HEK293 (cell line): ENCODE data around the gene LY6G5B.

Source experiments
- FEZF1 ChIP-seq: fragments of 450-650 bp; formaldehyde crosslinking; IDR thresholded peaks from 2 replicates; pipeline ENCODE4 v1.5.1; 2016; ENCODE audit warnings: missing biosample characterization, missing genetic modification characterization
- HOXA7 ChIP-seq: sonication (generic); formaldehyde crosslinking; IDR thresholded peaks from 2 replicates; pipeline ENCODE4 v1.8.1; 2022; ENCODE audit warnings: missing genetic modification reagents, borderline replicate concordance
- IKZF3 ChIP-seq: fragments of 450-650 bp; IDR thresholded peaks from 2 replicates; pipeline ENCODE4 v1.5.0; 2018; ENCODE audit warnings: missing biosample characterization, mild to moderate bottlenecking, missing genetic modification characterization, moderate library complexity
- RBAK ChIP-seq: fragments of 450-650 bp; formaldehyde crosslinking; IDR thresholded peaks from 2 replicates; pipeline ENCODE4 v1.5.1; 2016; ENCODE audit warnings: missing biosample characterization, missing genetic modification characterization
- SP3 ChIP-seq: fragments of 450-650 bp; formaldehyde crosslinking; IDR thresholded peaks from 2 replicates; pipeline ENCODE4 v1.5.1; 2016; ENCODE audit warnings: missing biosample characterization, missing genetic modification characterization
- SP7 ChIP-seq: fragments of 450-650 bp; formaldehyde crosslinking; IDR thresholded peaks from 2 replicates; pipeline ENCODE4 v1.5.1; 2016; ENCODE audit warnings: missing biosample characterization, missing genetic modification characterization
- TCF7L2 ChIP-seq: IDR thresholded peaks from 2 replicates; pipeline ENCODE4 v1.6.1; 2011; ENCODE audit warnings: low read depth, mild to moderate bottlenecking, inconsistent platforms, low read length, moderate library complexity, borderline replicate concordance
- ZBTB21 ChIP-seq: fragments of 450-650 bp; formaldehyde crosslinking; IDR thresholded peaks from 2 replicates; pipeline ENCODE4 v1.5.1; 2017; ENCODE audit warnings: missing biosample characterization, missing genetic modification characterization
- ZBTB48 ChIP-seq: fragments of 450-650 bp; formaldehyde crosslinking; IDR thresholded peaks from 2 replicates; pipeline ENCODE4 v1.5.1; 2016; ENCODE audit warnings: missing biosample characterization, missing genetic modification characterization
- ZBTB8A ChIP-seq: fragments of 450-650 bp; formaldehyde crosslinking; IDR thresholded peaks from 2 replicates; pipeline ENCODE4 v1.5.1; 2016; ENCODE audit warnings: missing biosample characterization, missing genetic modification characterization
- ZFHX2 ChIP-seq: fragments of 450-650 bp; formaldehyde crosslinking; conservative IDR thresholded peaks from 2 replicates; pipeline ENCODE4 v1.5.1; 2016; ENCODE audit warnings: missing biosample characterization, missing genetic modification characterization
- ZNF211 ChIP-seq: fragments of 450-650 bp; formaldehyde crosslinking; IDR thresholded peaks from 2 replicates; pipeline ENCODE4 v1.5.1; 2016; ENCODE audit warnings: low read depth, missing biosample characterization, missing genetic modification characterization
- ZNF24 ChIP-seq: fragments of 450-650 bp; formaldehyde crosslinking; IDR thresholded peaks from 2 replicates; pipeline ENCODE4 v1.5.1; 2016; ENCODE audit warnings: missing biosample characterization, missing genetic modification characterization
- ZNF341 ChIP-seq: fragments of 450-650 bp; formaldehyde crosslinking; IDR thresholded peaks from 2 replicates; pipeline ENCODE4; 2016; ENCODE audit warnings: low read depth, missing biosample characterization, missing genetic modification characterization
- ZNF501 ChIP-seq: fragments of 450-650 bp; formaldehyde crosslinking; IDR thresholded peaks from 2 replicates; pipeline ENCODE4 v1.5.1; 2016; ENCODE audit warnings: missing biosample characterization, missing genetic modification characterization
- ZNF561 ChIP-seq: fragments of 450-650 bp; IDR thresholded peaks from 2 replicates; pipeline ENCODE4 v1.5.1; 2018; ENCODE audit warnings: missing biosample characterization, missing genetic modification characterization, borderline replicate concordance
- ZNF621 ChIP-seq: fragments of 450-650 bp; formaldehyde crosslinking; IDR thresholded peaks from 2 replicates; pipeline ENCODE4 v1.5.1; 2017; ENCODE audit warnings: missing biosample characterization, missing genetic modification characterization
- ZNF692 ChIP-seq: fragments of 450-650 bp; formaldehyde crosslinking; IDR thresholded peaks from 2 replicates; pipeline ENCODE4 v1.5.1; 2016; ENCODE audit warnings: missing biosample characterization, missing genetic modification characterization
- ZNF76 ChIP-seq: fragments of 450-650 bp; formaldehyde crosslinking; IDR thresholded peaks from 2 replicates; pipeline ENCODE4; 2016; ENCODE audit warnings: low read depth, missing biosample characterization, missing genetic modification characterization, borderline replicate concordance
- TF ChIP-seq, protein P1 (sequence below): fragments of 450-650 bp; formaldehyde crosslinking; optimal IDR thresholded peaks from 2 replicates; pipeline ENCODE3; 2016; ENCODE audit warnings: missing biosample characterization, mild to moderate bottlenecking, missing genetic modification characterization
- TF ChIP-seq, protein P2 (sequence below): fragments of 450-650 bp; formaldehyde crosslinking; IDR thresholded peaks from 2 replicates; pipeline ENCODE4 v1.5.1; 2017; ENCODE audit warnings: missing biosample characterization, mild to moderate bottlenecking, missing genetic modification characterization, moderate library complexity
- TF ChIP-seq, protein P3 (sequence below): fragments of 450-650 bp; IDR thresholded peaks from 2 replicates; pipeline ENCODE4 v1.5.1; 2018; ENCODE audit warnings: missing biosample characterization, missing genetic modification characterization
- TF ChIP-seq, protein P4 (sequence below): fragments of 450-650 bp; formaldehyde crosslinking; IDR thresholded peaks from 2 replicates; pipeline ENCODE4 v1.5.1; 2016; ENCODE audit warnings: missing biosample characterization, missing genetic modification characterization, borderline replicate concordance
- TF ChIP-seq, protein P5 (sequence below): fragments of 450-650 bp; formaldehyde crosslinking; conservative IDR thresholded peaks from 2 replicates; pipeline ENCODE4 v1.5.1; 2016; ENCODE audit warnings: low read depth, missing biosample characterization, missing genetic modification characterization
- TF ChIP-seq, protein P6 (sequence below): fragments of 450-650 bp; formaldehyde crosslinking; IDR thresholded peaks from 2 replicates; pipeline ENCODE4 v1.5.1; 2016; ENCODE audit warnings: missing biosample characterization, missing genetic modification characterization

Gene LY6G5B

DNA sequence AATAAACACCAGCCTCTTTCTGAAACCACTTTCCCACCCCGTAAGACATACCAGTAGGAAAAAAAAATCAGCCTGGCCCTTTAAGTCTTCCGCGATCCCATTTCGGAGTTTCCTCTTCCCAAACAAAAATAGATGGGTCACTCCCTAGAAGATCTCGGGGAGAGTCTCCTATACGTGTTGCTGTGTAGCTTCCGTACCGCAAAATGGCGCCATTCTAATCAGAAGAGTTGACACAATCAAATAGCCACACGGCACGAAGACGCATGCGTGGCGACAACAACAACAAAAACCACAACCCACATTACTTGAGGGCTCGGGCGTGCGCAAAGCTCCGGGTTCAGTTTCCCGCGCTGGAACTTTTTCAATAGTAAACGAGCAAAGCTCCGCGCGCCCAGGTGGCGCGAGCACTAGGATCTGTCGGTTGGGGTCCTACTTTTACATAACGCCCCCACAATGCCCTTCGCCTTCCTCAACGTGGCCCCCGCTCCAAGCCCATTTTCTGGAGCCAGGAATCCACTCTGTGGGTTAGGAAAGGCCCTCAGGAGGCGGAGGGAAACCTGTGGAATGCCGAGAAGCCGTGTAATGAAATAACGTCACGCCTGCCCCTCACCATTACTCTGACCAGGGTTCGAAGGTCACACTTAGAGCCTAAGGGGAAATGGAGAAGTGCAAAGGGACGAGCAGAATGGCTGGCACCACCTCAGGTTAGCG is 4.8 kb upstream of the LY6G5B start, which contains the start of gene GPANK1 (continued):
- TF ChIP-seq HOXA7 (CRISPR knock-in tag): no peak
- TF ChIP-seq RBAK: no peak
- TF ChIP-seq ZNF692: peak; percentile 56; the same call in 1 of the 2 replicates
- TF ChIP-seq ZNF211: no peak
- no peak for TF ChIP-seq ZNF621 (tag by site-specific recombination)
- TF ChIP-seq ZFHX2 (tag by site-specific recombination): peak; percentile 54
- TF ChIP-seq, protein P1, sequence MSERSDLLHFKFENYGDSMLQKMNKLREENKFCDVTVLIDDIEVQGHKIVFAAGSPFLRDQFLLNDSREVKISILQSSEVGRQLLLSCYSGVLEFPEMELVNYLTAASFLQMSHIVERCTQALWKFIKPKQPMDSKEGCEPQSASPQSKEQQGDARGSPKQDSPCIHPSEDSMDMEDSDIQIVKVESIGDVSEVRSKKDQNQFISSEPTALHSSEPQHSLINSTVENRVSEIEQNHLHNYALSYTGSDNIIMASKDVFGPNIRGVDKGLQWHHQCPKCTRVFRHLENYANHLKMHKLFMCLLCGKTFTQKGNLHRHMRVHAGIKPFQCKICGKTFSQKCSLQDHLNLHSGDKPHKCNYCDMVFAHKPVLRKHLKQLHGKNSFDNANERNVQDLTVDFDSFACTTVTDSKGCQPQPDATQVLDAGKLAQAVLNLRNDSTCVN (tag by site-specific recombination): peak; percentile 87
- TF ChIP-seq ZBTB48 (tag by site-specific recombination): 0 out of 2 replicates have a peak, but pooled peaks have one; percentile 23
- peak; percentile 62; the same call in 1 of the 2 replicates for TF ChIP-seq TCF7L2
- TF ChIP-seq SP3: no peak
- TF ChIP-seq, protein P2, sequence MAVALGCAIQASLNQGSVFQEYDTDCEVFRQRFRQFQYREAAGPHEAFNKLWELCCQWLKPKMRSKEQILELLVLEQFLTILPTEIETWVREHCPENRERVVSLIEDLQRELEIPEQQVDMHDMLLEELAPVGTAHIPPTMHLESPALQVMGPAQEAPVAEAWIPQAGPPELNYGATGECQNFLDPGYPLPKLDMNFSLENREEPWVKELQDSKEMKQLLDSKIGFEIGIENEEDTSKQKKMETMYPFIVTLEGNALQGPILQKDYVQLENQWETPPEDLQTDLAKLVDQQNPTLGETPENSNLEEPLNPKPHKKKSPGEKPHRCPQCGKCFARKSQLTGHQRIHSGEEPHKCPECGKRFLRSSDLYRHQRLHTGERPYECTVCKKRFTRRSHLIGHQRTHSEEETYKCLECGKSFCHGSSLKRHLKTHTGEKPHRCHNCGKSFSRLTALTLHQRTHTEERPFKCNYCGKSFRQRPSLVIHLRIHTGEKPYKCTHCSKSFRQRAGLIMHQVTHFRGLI (tag by site-specific recombination): peak; percentile 98
- TF ChIP-seq, protein P3, sequence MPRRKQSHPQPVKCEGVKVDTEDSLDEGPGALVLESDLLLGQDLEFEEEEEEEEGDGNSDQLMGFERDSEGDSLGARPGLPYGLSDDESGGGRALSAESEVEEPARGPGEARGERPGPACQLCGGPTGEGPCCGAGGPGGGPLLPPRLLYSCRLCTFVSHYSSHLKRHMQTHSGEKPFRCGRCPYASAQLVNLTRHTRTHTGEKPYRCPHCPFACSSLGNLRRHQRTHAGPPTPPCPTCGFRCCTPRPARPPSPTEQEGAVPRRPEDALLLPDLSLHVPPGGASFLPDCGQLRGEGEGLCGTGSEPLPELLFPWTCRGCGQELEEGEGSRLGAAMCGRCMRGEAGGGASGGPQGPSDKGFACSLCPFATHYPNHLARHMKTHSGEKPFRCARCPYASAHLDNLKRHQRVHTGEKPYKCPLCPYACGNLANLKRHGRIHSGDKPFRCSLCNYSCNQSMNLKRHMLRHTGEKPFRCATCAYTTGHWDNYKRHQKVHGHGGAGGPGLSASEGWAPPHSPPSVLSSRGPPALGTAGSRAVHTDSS (tag by site-specific recombination): 0 out of 2 replicates have a peak, but pooled peaks have one; percentile 34
- TF ChIP-seq, protein P4, sequence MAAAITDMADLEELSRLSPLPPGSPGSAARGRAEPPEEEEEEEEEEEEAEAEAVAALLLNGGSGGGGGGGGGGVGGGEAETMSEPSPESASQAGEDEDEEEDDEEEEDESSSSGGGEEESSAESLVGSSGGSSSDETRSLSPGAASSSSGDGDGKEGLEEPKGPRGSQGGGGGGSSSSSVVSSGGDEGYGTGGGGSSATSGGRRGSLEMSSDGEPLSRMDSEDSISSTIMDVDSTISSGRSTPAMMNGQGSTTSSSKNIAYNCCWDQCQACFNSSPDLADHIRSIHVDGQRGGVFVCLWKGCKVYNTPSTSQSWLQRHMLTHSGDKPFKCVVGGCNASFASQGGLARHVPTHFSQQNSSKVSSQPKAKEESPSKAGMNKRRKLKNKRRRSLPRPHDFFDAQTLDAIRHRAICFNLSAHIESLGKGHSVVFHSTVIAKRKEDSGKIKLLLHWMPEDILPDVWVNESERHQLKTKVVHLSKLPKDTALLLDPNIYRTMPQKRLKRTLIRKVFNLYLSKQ (tag by site-specific recombination): no peak
- TF ChIP-seq, protein P5, sequence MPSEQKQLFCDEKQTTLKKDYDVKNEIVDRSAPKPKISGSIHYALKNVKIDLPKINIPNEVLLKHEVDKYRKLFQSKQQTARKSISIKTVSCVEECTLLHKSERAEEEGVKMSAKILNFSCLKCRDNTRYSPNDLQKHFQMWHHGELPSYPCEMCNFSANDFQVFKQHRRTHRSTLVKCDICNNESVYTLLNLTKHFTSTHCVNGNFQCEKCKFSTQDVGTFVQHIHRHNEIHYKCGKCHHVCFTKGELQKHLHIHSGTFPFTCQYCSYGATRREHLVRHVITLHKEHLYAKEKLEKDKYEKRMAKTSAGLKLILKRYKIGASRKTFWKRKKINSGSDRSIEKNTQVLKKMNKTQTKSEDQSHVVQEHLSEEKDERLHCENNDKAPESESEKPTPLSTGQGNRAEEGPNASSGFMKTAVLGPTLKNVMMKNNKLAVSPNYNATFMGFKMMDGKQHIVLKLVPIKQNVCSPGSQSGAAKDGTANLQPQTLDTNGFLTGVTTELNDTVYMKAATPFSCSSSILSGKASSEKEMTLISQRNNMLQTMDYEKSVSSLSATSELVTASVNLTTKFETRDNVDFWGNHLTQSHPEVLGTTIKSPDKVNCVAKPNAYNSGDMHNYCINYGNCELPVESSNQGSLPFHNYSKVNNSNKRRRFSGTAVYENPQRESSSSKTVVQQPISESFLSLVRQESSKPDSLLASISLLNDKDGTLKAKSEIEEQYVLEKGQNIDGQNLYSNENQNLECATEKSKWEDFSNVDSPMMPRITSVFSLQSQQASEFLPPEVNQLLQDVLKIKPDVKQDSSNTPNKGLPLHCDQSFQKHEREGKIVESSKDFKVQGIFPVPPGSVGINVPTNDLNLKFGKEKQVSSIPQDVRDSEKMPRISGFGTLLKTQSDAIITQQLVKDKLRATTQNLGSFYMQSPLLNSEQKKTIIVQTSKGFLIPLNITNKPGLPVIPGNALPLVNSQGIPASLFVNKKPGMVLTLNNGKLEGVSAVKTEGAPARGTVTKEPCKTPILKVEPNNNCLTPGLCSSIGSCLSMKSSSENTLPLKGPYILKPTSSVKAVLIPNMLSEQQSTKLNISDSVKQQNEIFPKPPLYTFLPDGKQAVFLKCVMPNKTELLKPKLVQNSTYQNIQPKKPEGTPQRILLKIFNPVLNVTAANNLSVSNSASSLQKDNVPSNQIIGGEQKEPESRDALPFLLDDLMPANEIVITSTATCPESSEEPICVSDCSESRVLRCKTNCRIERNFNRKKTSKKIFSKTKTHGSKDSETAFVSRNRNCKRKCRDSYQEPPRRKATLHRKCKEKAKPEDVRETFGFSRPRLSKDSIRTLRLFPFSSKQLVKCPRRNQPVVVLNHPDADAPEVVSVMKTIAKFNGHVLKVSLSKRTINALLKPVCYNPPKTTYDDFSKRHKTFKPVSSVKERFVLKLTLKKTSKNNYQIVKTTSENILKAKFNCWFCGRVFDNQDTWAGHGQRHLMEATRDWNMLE (tag by site-specific recombination): no peak
- TF ChIP-seq ZNF76: peak; percentile 89; the same call in 1 of the 2 replicates
- 0 out of 2 replicates have a peak, but pooled peaks have one; percentile 12 for TF ChIP-seq SP7 (tag by site-specific recombination)
- TF ChIP-seq FEZF1 (tag by site-specific recombination): no peak
- TF ChIP-seq, protein P6, sequence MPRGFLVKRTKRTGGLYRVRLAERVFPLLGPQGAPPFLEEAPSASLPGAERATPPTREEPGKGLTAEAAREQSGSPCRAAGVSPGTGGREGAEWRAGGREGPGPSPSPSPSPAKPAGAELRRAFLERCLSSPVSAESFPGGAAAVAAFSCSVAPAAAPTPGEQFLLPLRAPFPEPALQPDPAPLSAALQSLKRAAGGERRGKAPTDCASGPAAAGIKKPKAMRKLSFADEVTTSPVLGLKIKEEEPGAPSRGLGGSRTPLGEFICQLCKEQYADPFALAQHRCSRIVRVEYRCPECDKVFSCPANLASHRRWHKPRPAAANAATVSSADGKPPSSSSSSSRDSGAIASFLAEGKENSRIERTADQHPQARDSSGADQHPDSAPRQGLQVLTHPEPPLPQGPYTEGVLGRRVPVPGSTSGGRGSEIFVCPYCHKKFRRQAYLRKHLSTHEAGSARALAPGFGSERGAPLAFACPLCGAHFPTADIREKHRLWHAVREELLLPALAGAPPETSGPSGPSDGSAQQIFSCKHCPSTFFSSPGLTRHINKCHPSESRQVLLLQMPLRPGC (tag by site-specific recombination): peak; percentile 55; the same call in 1 of the 2 replicates
- peak; percentile 28; the same call in 1 of the 2 replicates for TF ChIP-seq ZNF561 (tag by site-specific recombination)
- TF ChIP-seq ZBTB8A (tag by site-specific recombination): peak; percentile 28
- peak; percentile 36; the same call in 1 of the 2 replicates for TF ChIP-seq ZNF341
- peak; percentile 21; the same call in 1 of the 2 replicates for TF ChIP-seq ZNF24 (tag by site-specific recombination)
- no peak for TF ChIP-seq ZNF501
- peak; percentile 66 for TF ChIP-seq ZBTB21
- peak; percentile 67 for TF ChIP-seq IKZF3 (tag by site-specific recombination)
